Measurements from ENCODE around the gene GPLD1. TPM values are rescaled to one million over a fixed set of nuclear protein-coding genes. Genes with fewer than 3 reads are reported as not detected.

Gene GPLD1
- total RNA-seq, 4 donors from 2014 or later, result 3.8 to 5.3 (median 4.1) TPM

GRCh38 chr6:24431045-24431451 is 58.3 kb downstream of the GPLD1 start:
- no peaks in the 10 kb centered on the region for H3K27me3 ChIP-seq

GRCh38 chr6:24430086-24430485 is 59.3 kb downstream of the GPLD1 start:
- WGBS, result 77% methylated on average over 2 of the region's 3 CpGs
- Histone ChIP-seq H3K27me3 (no peaks in the 10 kb centered on the region), H3K27ac (replicated peaks in 1 of 4) (no peak overlapping the region), H3K36me3 (peaks cover 7 to 53% (median 18%) of the 10 kb centered on the region in 4 donors), H3K4me3 (no peak overlapping the region), H3K9me3 (no peaks in the 10 kb centered on the region), H3K4me1 (no peaks in the 10 kb centered on the region)
- intact Hi-C loops (cut with DNase I), result loop anchor here (5.0 kb wide), 1 partner anchor 92 kb away; no protein-coding TSS in a partner anchor
- DNase-seq (ENCODE audit: extremely low spot score), result no peak
- TF ChIP-seq CTCF (IDR thresholded peaks at IDR 0.05), result no peak
- TF ChIP-seq POLR2AphosphoS5 (IDR thresholded peaks at IDR 0.05), result no peak
- TF ChIP-seq EP300 (IDR thresholded peaks at IDR 0.05), result no peak
- TF ChIP-seq POLR2A (IDR thresholded peaks at IDR 0.05; ENCODE audit: low read depth), result no peak

More at GRCh38 chr6:24431045-24431451, 58.3 kb downstream of the GPLD1 start:
- DNase-seq (ENCODE audit: extremely low spot score), result no peak
- no peaks in the 10 kb centered on the region for H3K4me1 ChIP-seq
- H3K36me3 ChIP-seq, result peaks cover 0 to 46% (median 11%) of the 10 kb centered on the region in 4 donors
- H3K27ac ChIP-seq (replicated peaks in 1 of 4), result no peak overlapping the region
- intact Hi-C loops (cut with DNase I), result loop anchor here (5.0 kb wide), 1 partner anchor 91 kb away; no protein-coding TSS in a partner anchor
- no peak overlapping the region for H3K4me3 ChIP-seq
- 81% methylated on average over 1 of the region's 1 CpG for WGBS
- H3K9me3 ChIP-seq, result no peaks in the 10 kb centered on the region
- TF ChIP-seq POLR2AphosphoS5 (IDR thresholded peaks at IDR 0.05) (no peak), POLR2A (IDR thresholded peaks at IDR 0.05; ENCODE audit: low read depth) (no peak), EP300 (IDR thresholded peaks at IDR 0.05) (no peak), CTCF (IDR thresholded peaks at IDR 0.05) (peak; percentile 65 to 73 (median 72))

GRCh38 chr6:24429146-24429545 is 60.2 kb downstream of the GPLD1 start:
- peaks cover 16 to 58% (median 28%) of the 10 kb centered on the region in 4 donors for H3K36me3 ChIP-seq
- no peaks in the 10 kb centered on the region for H3K27me3 ChIP-seq
- TF ChIP-seq CTCF (IDR thresholded peaks at IDR 0.05) (no peak), POLR2A (IDR thresholded peaks at IDR 0.05; ENCODE audit: low read depth) (no peak), EP300 (IDR thresholded peaks at IDR 0.05) (no peak), POLR2AphosphoS5 (IDR thresholded peaks at IDR 0.05) (no peak)
- no peaks in the 10 kb centered on the region for H3K9me3 ChIP-seq
- intact Hi-C loops (cut with DNase I), result loop anchor here (10.0 kb wide), 1 partner anchor 276 kb away; no protein-coding TSS in a partner anchor
- no peak overlapping the region for H3K4me3 ChIP-seq
- no peaks in the 10 kb centered on the region for H3K4me1 ChIP-seq
- no peak overlapping the region for H3K27ac ChIP-seq (replicated peaks in 1 of 4)
- 74% methylated on average over 3 of the region's 3 CpGs for WGBS
- no peak for DNase-seq (ENCODE audit: extremely low spot score)

- H3K4me1 ChIP-seq, result no peaks in the 10 kb centered on the region
- H3K4me3 ChIP-seq, result no peak overlapping the region
- WGBS, result 94% methylated on average over 2 of the region's 2 CpGs
- no peak overlapping the region for H3K27ac ChIP-seq (replicated peaks in 1 of 4)
- peaks cover 20 to 58% (median 33%) of the 10 kb centered on the region in 4 donors for H3K36me3 ChIP-seq
- DNase-seq (ENCODE audit: extremely low spot score), result no peak
- H3K9me3 ChIP-seq, result no peaks in the 10 kb centered on the region
- H3K27me3 ChIP-seq, result no peaks in the 10 kb centered on the region
- no peak for TF ChIP-seq POLR2A (IDR thresholded peaks at IDR 0.05; ENCODE audit: low read depth)
- no peak for TF ChIP-seq POLR2AphosphoS5 (IDR thresholded peaks at IDR 0.05)
- no peak for TF ChIP-seq EP300 (IDR thresholded peaks at IDR 0.05)
- TF ChIP-seq CTCF (IDR thresholded peaks at IDR 0.05), result no peak
- intact Hi-C loops (cut with DNase I), result loop anchor here (10.0 kb wide), 1 partner anchor 276 kb away; no protein-coding TSS in a partner anchor
Measured at GRCh38 chr6:24428615-24429014, 60.8 kb downstream of the GPLD1 start.

All from esophagus muscularis mucosa (tissue), 4 donors.